HG03175 (cell line): ENCODE data around the gene TOMM6.

Experiments
- ATAC-seq: cut with Tn5 transposase; IDR thresholded peaks from one replicate; pipeline ENCODE4 v1.9.1; 2021; ENCODE audit warnings: mild to moderate bottlenecking, moderate library complexity; ENCODE audit not compliant: unreplicated experiment

Gene TOMM6

DNA sequence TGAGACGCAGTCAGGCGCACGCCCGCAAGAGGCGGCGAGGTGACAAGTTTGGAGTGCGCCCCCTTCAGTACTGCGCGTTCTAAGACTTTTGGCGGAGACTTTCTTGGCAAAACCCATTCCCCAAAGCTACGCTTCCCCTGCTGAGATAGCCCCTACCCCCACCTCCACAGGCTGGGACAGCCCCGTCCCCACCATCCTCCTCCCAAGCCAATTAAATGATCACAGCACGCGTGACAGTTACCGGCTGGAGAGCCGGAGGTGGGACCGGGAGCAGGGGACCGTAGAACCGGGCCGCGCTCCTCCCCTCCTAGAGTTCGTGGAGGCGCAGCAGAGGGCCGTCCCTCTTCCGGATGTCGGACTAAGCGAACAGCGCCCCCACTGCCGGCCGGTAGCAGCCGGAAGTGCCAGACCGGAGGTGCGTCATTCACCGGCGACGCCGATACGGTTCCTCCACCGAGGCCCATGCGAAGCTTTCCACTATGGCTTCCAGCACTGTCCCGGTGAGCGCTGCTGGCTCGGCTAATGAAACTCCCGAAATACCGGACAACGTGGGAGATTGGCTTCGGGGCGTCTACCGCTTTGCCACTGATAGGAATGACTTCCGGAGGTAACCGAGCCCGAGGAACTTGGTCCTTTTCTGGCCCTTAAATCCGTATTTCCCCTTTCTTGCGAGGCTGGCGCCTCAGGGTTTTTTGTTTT is at the start of gene TOMM6:
TOMM6 (plus strand) TSS at position 476 of the 699 bp plus-strand sequence; CDS start at position 480, 4 bp downstream.
- peak; percentile 79 for ATAC-seq

DNA sequence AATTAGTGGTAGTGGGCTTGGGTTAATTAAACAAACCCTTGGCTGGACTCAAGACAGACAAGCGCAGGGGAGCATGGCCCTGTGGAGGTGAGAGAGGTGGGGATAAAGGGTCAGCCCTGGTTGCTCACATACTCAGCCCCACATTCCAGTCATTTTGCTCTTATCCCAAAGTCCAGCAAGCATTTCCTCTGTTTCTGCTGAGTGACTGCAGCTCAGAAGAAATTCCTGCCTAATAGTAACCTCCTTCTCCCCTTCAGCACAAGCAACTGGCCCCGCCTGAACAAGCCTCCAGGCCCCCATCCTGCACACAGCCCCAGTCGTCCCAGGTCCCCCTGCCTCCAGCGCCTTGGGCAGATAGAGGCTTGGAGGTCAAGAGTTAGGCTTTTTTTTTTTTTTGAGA is 48.5 kb upstream of the TOMM6 start:
- ATAC-seq, result no peak

DNA sequence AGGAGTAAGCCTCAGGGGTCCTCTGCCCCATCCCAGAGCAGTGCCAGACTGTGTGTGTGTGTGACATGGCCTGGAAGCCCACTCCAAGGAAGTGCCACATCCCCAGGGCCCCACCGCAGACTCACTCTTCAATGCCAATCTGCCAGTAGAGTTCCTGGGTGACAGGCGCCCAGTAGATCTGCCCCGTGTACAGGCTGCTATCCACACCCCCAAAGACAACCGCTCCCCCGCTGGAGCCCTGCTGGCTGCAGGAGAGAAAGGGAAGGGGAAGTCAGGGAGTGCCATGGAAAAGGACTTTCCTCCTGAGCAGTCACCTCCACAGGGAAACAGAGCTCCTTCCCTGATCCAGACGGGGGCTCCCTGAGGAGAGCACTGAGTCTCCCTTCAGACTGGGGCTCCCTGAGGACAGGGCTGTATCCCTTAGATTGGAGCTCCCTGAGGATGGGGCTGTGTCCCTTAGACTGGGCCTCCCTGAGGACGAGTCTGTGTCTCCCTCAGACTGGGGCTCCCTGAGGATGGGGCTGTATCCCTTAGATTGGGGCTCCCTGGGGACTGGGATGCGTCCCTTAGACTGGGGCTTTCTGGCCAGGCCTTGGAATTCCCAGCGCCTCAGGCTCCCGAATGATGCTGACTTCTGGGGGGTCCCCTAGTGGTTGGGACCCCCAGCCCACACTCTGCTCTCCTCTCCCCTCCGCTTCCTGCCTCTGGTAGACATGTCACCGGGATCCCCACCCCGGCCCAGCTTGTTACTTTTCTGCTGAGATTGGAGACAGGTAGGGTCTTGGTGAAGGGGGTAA is 46.9 kb upstream of the TOMM6 start:
- ATAC-seq, result no peak

DNA sequence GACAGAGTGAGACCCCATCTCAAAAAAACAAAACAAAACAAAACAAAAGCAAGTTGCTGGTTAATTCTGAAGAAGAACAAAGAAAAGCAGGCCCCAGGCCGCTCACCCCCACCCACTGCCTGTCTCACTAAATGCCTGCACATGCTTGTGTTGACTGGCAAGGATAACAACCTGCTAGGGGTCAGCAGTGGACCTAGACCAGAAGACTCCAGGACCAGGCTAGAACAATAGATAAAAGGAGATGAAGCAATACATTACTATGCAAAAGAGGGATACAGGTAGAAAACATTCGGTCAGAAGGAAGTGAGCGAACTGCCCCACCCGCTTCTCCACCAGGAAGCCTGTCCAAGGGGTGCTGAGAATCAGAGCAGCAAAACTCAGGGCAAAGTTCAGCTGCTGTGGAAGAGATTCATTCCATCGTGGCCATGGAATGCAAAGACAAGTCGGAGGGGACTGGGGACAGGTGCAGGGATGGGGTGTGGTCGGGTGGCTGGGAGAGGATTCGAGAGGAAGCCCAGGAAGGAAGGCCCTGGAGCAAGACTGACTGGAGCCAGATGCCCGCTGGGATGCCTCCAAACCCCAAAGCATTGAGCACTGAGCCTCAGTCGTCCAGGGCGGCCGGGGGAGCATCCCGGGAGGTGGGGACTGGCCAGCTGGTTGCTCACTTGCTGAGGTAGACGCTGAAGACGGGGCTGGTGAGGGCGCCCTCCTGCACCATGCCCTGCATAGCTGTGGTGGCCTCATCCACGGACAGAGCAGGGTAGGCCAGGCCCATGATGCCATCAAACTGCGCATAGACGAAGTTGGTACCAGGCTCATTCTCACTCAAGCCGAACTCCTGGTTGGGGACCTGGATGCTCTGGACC is 45.6 kb upstream of the TOMM6 start:
- no peak for ATAC-seq

DNA sequence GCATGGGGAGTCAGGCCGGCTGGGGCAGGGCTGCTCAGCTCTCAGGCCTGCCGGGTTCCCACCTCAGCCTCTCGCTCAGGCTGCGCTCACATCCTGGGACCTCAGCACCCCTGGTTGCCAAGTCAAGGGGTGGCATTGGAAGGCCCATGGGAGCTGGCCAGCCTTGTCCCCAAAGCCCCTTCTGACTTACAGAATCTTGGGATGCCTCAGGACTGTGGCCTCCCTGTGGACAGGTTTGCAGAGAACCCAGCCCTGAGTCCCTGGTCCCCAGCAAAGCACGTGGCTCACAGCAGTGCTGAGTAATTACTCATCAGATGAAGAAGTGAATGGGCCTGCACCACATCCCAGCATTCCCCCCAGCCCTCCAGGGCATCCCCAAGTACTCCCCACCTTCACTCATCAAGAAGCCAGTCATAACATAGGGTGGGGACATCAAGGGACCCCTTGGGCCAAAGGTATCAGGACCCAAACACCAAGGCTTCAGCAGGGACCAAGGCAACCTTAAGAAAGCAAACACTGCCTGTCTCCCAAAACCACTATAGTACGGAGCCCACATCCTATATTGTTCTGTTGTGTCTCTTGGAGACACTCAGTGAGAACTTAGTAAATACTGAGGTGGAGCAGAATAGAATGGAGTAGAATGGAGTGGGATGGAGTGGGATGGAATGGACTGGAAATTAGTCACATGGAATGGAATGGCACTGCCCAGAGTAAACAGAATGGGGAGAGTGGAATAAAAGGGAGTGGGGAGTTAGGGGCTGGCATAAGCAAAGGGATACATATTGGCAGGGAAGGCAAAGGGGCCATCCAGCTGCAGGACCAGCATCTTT is 43.9 kb upstream of the TOMM6 start:
- ATAC-seq, result no peak

DNA sequence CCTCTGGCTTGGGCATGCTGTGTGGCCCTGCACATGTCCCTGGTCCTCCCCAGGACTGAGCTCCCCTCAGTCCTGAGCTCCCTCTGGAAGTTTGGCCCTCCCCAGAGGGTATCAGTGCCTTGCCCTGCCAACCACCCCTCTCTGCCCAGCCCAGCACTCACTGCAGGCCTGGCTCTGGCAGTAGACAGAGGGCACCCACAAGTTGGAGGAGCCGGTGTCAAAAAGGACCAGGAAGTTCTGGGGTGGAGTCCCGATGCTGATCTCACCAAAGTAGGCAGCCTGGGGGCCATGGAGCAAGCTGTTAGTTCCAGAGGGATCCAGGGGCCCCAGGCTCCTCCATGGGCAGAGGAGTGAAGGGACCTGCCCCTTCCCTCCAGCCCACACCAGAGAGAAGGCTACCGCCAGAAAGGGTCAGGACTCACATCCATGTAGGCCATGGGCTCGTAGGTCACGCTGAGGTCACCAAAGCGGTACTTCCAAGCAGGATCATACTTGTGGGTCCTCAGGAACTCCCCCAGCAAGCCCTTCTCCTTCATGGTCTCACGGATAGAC is 43.2 kb upstream of the TOMM6 start:
- ATAC-seq, result no peak

DNA sequence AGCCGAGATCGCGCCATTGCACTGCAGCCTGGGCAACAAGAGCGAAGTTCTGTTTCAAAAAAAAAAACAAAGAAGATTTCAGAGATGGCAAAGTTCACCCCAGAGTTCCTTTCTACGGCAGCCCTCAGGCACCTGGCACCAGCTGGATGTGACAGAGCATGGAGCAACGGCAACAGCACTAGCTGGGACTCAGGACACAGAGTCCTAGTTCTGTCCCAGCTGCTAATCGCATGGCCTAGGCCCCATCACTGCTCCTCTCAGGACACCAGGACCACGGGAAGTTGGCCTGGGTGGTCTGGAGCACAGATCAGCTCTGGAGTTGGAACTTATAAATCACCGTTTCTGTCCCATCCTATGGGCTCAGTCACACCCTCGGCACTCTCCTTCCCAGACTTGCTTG is 41.4 kb upstream of the TOMM6 start:
- no peak for ATAC-seq

DNA sequence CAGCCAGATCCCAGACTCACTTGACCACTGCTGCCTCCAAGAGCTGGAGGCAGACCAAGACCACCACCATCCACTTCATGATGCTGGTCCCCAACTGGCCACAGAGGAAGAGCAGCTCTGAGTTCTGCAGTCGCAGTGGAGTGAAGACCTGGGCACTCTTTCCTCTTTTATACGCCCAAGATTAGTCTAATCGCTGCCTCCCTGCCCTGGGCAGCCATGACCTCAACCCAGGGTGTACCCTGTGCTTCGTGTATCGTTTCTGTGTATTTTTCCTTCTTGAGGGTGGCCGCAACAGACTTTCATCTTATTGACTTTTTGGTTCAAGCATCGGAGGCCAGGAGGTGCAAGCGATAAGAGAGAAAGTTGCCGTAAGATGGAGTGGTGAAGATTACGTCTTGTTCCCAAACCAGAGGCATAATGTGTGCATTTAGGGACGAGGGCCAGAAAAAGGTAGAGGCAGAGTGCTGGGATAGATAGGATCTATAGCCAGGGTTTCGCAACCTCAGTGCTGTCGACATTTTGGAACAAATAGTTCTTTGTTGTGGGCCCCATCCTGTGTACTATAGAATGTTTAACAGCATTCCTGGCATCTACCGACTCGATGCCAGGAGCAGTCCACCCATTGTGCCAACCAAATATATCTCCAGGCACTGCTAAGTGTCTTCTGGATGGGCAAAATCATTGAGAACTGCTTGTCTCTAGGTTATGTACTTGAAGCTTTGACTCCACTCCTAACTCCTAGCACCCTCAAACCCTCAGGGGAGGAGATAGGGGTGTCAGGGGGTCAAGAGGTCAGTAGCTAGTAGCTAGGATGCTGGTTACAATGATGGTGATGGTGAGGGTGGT is 40.0 kb upstream of the TOMM6 start, which contains the start of gene PGC:
PGC (minus strand) TSS at position 142 of the 846 bp plus-strand sequence; CDS start at position 79, 63 bp downstream.
- no peak for ATAC-seq

DNA sequence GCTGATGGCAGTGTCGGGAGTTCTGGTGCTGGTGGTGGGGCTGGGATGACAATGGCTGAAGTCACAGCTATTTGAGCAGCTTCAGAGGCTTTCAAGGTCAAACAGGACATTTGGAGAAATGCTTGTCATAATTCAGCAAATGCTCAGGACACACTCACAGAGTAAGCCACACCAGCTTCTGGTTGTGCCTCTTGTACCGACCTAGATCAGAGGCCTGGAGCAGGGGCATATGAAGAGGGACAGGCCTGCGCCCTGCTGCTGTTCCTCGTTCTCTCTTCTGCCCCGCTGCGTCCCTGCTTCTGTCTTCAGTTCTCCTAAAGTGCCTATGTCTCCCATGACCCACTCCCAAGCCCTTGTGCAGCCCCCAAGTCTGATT is 39.4 kb upstream of the TOMM6 start:
- ATAC-seq, result no peak

DNA sequence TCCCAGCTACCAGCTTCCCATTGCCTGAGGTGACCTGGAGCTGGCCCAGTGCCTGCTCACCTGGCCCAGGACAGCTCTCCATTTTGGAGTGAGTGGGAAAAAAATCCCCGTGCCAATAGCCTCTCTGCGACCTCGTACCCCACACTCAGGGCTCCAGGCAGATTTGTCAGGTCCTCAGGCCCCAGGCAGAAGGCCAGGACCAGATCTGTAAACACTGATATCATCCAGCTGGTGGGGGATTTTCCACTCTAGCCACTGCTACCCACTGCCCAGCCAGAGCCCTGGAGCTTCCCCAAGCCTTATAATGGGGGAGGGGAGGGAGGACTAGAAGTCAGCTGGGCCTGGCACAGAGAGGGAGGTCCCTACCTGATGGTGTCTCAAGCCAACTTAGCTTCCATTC is 39.0 kb upstream of the TOMM6 start:
- ATAC-seq, result no peak

DNA sequence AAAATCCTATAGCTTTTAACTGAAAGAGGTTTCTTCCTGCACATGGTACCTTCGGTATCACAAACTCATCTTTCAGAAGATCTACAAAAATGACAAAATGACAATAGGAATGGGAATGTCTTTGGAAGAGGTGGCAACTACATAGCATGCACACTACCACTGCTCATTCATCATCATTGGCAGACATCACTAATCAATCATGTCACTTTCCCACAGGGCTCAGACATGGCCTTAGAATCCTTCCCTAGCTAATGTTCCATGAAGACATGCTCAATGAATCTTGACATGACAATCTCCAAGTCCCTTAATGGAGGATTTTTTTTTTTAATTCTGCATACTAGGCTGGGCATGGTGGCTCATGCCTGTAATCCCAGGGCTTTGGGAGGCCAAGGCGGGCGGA is 37.1 kb upstream of the TOMM6 start:
- no peak for ATAC-seq

DNA sequence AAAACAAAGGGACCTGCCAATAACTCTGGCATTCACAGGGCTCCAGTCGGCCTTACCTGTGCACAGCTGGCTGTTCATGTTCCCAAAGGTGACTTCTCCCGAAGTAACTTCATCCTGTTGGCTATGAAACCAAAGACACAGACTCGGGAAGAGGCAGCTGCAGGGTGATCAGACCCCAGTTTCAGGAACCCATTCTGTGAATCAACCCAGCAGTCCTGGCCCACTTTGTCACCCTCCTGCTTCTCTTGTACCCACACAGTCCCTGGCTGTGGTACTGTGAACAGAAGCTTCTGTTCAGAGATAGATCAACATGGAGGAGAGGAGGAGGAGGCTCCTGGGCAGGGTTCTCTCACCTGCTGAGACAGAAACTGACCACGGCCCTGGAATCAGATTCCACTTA is 31.6 kb upstream of the TOMM6 start:
- ATAC-seq, result no peak

DNA sequence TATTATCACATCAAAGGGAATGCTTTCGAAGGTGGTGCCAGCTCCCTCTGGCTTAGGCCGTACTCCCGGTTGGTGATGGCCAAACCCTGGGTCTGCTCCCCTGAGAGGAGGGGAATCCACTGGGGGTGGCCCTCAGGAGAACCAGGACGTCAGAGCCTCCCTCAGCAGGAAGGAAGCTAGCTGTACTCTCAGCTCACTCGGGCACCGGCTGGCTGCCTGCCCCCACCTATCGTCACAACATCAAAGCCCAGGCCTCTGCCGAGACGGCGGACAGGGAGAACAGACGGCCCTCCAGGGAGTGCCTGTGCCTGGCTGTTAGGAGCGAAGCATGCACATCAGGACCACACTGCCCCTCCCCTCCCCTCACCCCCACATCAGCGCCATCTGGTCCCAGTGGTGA is 31.1 kb upstream of the TOMM6 start:
- no peak for ATAC-seq

DNA sequence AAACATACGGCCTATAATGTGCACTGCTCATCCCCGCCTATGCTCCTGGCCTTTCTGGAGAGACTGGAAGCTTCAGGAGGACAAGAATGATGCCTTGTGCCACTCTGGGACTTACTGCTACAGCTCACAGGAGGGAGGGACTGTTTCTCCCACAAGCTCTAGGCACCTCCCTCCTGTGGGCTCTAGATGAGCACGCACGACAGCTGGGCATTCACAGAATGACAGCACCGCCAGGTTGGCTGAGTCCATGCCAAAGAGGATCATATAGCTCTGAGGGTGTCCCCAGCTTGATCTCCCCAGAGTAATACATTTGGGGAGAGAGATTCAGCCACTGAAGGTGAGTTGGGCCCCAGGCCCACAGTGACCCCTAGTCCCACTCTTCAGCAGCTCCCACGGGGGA is 30.2 kb upstream of the TOMM6 start:
- no peak for ATAC-seq

DNA sequence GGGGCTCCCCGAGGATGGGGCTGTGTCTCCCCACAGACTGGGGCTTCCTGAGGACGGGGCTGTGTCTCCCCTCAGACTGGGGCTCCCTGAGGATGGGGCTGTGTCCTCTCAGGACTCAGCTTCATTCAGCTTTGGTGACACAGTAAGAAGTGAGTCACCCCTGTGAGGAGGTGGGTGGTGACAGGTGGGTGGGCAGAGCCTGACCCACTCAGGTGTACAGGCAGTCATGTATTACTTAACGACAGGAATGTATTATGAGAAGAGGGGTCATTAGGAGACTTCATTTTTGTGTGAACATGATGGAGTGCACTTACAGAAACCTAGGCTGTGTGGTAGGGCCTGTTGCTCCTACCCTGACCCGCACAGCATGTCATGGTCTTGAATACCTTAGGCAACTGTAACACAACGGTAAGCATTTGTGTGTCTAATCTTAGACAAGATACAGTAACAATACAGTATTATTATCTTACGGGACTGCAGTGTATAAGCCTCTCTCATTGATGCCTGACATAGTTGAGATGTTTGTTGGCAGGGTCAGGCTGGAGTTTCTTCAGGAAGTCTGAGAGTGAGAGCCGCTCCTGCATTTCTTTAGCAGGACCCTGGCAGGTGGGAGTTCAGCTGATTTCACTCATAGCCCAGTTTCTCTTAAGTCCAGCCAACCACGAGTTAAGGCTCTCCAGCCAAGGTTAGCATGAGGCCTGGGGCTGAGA is 29.4 kb upstream of the TOMM6 start:
- ATAC-seq, result no peak

DNA sequence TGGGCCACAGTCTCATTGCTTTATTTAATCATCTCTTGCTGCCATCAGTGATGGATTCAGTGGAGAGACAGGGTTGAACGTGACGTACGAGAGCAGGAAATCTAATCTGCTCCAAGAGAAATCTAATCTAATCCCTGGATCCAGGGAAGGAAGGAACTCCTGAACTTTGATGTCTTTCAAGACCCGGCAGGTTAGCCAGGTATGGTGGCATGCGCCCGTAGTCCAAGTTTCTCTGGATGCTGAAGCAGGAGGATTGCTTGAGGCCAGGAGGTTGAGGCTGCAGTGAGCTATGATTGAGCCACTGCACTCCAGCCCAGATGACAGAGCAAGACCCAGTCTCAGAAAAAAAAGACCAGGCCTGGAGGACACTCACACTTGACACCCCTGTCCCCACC is 28.9 kb upstream of the TOMM6 start:
- ATAC-seq, result no peak

DNA sequence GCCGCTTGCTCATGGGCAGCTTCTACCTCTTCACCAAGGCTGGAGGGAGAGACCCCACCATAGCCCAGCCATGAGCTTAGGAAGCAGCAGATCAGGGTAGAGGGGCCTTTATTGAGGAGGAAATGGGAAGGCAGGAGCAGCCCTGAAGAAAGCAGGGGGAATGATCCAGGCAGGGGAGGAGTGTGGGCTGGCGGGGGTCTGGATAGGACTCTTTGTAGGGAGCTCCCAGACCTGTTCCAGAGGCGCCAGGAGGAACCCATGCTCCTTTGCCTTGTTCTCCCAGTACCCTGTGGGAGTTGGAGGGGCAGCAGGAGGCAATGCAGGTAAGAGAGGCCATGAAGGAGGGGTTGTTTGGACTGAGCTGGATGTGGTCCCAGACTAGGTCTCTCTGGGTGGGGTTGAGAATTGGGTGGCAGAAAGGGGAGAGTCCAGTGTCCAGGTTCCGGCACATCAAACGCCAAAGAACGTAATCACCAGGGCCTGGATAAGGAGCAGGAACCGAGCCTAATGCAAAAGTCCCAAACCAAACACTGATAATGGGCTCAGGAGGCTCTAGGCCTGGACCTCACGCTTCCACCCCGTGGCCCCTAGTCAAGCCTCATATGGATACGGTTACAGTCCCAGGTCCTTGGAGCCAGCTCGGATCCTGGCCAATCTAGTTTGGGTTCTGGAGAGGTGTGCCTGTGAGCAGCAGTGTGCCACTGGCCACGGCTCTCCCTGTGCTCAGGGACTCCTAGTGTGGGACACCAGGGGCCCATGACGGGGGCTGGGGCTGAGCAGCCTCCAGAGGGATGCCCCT is 28.2 kb upstream of the TOMM6 start:
- ATAC-seq, result no peak
